Epithelial cell of prostate (primary cell): Measurements from ENCODE around the gene TRIM69.
"Not testable (repeated sequence)": the region's sequence is repeated elsewhere in the genome, so short reads cannot be mapped to it uniquely, and the experiment has no call there.

ENCODE experiments used
- DNase-seq: peaks from one replicate; pipeline ENCODE4 v3.0.0-alpha.2; 2011; ENCODE audit warnings: low read depth, low spot score
- H3K27ac ChIP-seq: fragments of 450-650 bp; 2 replicates; pipeline ENCODE4 v1.5.1; 2017; ENCODE audit warnings: mild to moderate bottlenecking

Gene TRIM69

GRCh38 chr15:44715142-44715796 is 21.1 kb upstream of the TRIM69 start:
- no peak overlapping the region for H3K27ac ChIP-seq
- no peak for DNase-seq

- H3K27ac ChIP-seq = no peak overlapping the region
- no peak for DNase-seq
Measured at GRCh38 chr15:44715797-44716334, 20.5 kb upstream of the TRIM69 start.

- H3K27ac ChIP-seq = no peak overlapping the region
- no peak for DNase-seq
Measured at GRCh38 chr15:44716983-44717602, 19.2 kb upstream of the TRIM69 start.

GRCh38 chr15:44718180-44718926 is 18.0 kb upstream of the TRIM69 start:
- H3K27ac ChIP-seq = no peak overlapping the region
- no peak for DNase-seq

GRCh38 chr15:44718927-44719292 is 17.4 kb upstream of the TRIM69 start:
- H3K27ac ChIP-seq = no peak overlapping the region
- DNase-seq = no peak

- DNase-seq = no peak
- no peak overlapping the region for H3K27ac ChIP-seq
Measured at GRCh38 chr15:44719293-44719999, 16.9 kb upstream of the TRIM69 start.

- H3K27ac ChIP-seq = not testable (repeated sequence)
Measured at GRCh38 chr15:44720000-44720435, 16.3 kb upstream of the TRIM69 start.

GRCh38 chr15:44720460-44721176 is 15.7 kb upstream of the TRIM69 start:
- DNase-seq = no peak
- no peak overlapping the region for H3K27ac ChIP-seq

More at GRCh38 chr15:44720000-44720435, 16.3 kb upstream of the TRIM69 start:
- DNase-seq = not testable (repeated sequence)

GRCh38 chr15:44722011-44722410 is 14.3 kb upstream of the TRIM69 start:
- no peak for DNase-seq
- no peak overlapping the region for H3K27ac ChIP-seq

GRCh38 chr15:44726136-44726535 is 10.2 kb upstream of the TRIM69 start:
- DNase-seq = no peak
- peak overlapping the region; percentile 89 for H3K27ac ChIP-seq

GRCh38 chr15:44726568-44727484 is 9.5 kb upstream of the TRIM69 start:
- H3K27ac ChIP-seq = peak overlapping the region; percentile 89
- DNase-seq = peak; percentile 80

GRCh38 chr15:44727485-44728231 is 8.7 kb upstream of the TRIM69 start:
- DNase-seq = peak; percentile 53
- H3K27ac ChIP-seq = peak overlapping the region; percentile 89

- H3K27ac ChIP-seq = peak overlapping the region; percentile 89
- DNase-seq = not testable (repeated sequence)
Measured at GRCh38 chr15:44728232-44728575, 8.1 kb upstream of the TRIM69 start.

GRCh38 chr15:44728576-44729407 is 7.5 kb upstream of the TRIM69 start:
- peak overlapping the region; percentile 89 for H3K27ac ChIP-seq
- DNase-seq = peak; percentile 91

- DNase-seq = no peak
- peak overlapping the region; percentile 89 for H3K27ac ChIP-seq
Measured at GRCh38 chr15:44729408-44730127, 6.8 kb upstream of the TRIM69 start.

- H3K27ac ChIP-seq = no peak overlapping the region
- DNase-seq = no peak
Measured at GRCh38 chr15:44734839-44735481, 1.4 kb upstream of the TRIM69 start.
